ENCODE data around the gene LPIN2.

Gene LPIN2

DNA sequence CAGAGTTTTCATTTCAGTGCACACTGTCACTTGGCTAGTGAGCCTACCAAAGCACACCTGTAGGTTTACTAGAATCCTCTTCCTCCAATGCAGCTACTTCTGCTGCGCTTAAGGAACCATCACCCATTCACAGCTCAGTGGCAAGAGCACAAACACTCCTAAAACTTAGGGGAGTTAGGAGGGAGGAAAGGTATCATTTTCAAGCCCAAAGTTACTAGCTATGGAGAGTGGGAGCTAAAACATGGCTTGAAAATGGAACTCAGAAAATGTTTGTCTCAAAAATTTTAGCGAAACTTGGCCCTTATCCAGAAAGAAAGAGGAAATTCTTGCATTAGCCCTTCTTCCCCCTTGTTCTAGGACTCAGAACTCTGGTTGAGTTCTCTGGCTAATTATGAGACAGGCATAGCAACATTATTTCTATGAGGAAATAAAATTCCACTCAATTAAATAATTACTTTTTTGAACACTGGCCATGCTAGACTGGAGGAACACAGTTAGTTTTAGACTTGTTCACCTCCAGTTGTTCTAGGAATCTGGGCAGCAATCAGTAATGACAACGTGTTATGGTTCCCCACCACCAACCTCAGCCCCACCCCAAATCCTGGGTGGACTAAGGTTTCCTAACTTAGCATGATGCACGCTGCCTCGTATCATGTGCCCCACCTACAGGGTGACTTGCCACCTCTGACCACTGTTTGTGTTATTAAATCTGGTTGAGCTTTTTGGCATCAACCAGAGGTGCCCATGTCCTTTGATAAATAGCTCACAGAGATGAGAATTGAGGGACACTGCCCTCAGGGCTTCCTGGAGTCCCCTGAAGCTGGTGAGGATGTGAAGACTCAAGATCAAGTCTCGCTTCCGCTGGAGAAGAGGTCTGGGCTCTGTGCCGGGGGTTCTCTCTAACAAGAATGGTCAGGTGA lies 32.8 kb downstream of the LPIN2 start:
- no peak for FAIRE-seq

DNA sequence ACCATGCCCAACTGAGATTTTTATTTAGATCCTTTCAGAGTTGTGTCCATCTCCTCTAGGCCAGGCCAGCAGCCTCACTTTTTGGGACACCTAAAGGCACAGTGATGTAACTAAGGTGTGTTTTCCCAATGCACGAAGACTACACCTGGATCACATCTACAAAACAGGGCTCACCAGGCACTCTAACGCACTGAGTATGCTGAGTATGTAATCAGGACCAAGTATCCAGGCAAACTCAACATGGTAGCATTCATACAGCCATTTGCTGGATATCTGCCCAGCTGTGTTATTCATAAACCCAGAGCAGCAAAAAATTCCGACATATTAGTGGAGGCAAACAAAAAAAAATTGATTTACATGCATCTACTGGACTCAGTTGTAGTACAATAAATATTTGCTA lies 33.8 kb downstream of the LPIN2 start:
- FAIRE-seq: no peak

DNA sequence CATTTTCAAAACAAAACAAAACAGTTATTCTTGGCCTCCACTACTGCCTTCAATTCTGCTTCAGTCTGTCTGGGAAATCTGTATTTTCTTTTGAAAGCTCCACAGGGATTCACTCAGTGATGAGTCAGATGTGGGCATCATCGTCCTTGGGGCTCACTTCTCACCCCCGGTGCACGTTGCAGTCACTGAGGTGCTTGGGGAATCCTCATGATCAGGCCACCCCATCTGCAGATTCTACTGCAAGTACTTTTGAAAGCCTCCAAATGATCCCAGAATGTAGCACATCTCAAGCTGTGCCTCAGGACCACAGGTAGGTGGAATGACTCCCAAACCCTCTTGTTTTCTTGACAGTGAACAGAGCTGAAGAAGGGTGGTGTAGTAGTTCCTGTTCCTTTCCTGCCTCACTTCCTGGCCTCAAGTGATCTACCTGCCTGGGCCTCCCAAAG lies 34.3 kb downstream of the LPIN2 start:
- no peak for FAIRE-seq

DNA sequence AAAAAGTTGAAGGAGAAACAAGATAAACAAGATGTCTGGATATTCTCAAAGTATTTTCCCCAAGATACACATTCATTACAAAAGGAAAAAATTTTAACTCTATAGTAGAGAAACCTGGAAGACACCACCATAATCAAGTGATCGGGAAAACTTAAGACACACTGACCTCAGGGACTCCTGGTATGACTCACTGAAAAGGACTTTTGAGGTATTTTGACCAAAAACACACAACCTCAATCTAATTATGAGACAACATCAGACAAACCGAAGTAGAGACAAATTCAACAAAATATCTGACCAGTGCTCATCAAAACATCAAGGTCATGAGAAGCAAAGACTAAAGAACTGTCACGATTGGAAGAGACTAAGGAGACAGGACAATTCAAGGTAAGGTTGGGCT lies 34.7 kb downstream of the LPIN2 start:
- no peak for FAIRE-seq

DNA sequence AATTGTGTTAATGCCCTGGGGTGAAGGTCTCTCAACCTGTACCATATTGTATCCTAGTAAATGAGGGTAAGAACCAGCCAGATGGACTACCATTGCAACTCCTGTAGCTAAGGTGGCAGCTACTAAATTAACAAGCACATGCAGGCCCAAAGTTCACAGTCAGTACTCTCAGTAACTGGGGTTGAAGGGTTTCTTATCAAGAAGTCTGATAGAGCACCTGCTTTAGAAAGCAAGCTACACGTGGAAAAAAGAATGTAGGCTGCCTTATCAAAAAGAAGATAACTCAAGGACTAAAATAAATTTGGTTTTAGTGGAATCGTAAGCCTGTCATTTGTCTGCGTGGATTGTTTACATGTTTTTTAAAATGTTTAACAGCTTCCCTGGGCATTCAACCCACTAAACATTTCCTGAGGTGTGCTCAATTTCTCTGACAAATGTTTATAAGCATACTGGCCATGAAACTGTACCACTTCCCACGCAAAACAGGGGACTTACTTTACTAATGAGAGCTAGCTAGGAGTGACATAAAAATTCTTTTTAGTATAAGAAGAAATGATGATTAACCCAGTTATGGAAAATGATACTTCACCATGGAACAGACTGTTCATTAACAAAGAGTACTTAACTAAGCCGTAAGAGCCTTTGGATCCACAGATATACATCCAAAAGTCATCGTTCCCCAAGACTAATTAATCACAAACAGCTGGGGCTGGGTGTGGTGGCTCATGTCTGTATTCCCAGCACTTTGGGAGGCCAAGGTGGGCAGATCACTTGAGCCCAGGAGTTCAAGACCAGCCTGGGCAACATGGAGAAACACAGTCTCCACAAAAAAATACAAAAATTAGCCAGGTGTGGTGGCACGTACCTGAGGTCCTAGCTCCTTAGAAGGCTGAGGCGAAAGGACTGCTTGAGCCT lies 36.5 kb downstream of the LPIN2 start:
- no peak for FAIRE-seq

DNA sequence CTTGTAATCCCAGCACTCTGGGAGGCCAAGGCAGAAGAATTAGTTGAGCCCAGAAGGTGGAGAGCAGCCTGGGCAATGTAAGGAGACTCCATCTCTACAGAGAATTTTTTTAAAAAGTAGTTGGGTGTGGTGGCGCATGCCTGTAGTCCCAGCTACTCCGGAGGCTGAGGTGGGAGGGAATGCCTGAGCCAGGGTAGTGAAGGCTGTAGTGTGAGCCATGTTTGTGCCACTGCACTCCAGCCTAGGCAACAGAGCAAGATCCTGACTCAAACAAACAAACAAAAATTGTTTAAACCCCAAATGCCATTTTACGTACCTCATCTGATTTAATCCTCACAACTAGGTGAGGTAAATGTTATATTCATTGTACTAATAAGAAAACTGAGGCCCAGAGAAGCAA lies 38.2 kb downstream of the LPIN2 start:
- no peak for FAIRE-seq

DNA sequence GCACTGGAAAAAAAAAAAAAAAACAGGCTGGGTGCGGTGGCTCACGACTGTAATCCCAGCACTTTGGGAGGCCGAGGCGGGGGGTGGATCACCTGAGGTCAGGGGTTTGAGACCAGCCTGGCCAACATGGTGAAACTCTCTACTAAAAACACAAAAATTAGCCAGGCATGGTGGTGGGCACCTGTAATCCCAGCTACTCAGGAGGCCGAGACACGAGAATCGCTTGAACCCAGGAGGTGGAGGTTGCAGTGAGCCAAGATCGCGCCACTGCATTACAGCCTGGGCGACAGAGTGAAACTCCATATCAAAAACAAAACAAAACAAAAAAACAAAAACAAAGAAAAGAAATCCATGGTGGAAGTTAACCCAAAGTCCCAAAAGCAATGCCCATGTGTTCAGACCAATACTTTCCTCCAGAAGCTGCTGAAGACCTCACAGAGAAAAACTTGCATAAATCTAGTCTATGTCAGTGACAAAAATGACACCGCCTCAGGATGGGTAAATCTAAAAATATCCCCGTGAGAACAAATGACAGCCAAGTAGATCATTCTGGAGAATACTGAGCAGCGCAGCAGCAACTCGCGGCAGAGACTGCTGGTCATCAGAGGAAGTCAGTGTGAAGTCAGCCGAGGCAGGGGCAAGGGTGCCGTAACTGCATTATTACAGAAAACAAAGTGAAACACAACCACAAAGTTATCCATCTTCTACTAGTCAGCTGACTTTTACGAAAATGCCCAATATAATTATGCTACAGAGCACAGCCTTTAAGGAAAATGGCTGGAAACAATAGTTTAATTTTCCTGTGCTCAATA lies 41.0 kb downstream of the LPIN2 start:
- FAIRE-seq: no peak

DNA sequence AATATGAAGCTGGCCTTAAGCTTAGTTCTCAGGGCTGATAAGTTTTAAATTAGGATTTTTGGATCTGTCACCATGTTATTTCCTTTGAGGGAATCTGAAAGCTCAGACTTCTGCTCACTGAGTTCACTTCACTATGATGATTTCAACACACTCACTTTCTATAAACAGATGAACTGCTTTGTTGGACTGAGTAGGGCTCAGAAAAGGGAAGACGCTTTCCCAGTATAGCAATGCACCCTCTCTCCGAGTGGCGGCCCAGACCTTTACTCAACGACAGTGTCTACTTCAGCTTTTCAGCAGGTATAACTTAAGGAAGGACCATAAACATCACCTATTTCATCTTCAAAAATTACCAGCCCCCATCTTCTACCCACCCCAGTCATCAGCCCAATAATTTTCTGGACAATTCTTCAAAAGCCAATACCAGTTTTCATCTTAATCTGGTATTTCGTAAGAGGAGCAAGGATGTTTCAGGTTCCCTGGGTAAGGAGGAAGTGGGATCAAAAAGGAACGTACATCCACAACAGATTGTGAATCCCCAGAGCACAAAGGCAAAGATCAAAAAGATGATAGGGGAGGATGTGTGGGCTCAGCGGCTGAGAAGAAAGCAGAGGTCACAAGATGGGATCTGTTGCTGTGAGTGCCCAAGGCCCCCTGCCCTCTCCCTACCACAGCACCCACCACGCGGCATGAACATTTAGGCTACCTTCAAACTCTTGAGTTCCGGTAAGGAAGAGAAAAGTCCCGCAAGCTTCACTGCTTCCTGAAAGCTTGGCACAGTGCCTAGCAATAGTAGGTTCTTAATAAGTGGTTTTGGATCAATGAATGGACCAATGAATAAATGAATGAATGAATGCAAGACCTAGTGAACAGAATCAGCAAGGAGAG lies 41.9 kb downstream of the LPIN2 start:
- FAIRE-seq: no peak

DNA sequence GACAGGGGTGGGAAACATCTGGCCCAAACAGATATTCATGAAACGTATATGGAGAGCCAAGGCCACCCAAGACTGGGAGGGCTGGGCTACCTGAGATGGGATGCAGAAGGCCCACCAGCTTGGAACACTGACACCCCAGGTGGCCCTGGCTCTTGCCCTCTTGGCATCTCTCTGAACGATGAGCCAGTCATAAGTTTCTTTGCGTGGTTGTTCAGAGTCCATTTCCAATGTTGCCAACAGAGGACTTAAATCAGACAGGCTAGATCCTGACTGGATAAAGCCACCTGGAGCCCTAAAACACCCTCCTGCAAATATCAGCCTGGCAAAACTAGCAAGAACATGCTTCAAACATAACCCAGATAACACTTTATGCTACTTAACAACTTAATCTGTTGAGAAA lies 42.6 kb downstream of the LPIN2 start:
- no peak for FAIRE-seq

DNA sequence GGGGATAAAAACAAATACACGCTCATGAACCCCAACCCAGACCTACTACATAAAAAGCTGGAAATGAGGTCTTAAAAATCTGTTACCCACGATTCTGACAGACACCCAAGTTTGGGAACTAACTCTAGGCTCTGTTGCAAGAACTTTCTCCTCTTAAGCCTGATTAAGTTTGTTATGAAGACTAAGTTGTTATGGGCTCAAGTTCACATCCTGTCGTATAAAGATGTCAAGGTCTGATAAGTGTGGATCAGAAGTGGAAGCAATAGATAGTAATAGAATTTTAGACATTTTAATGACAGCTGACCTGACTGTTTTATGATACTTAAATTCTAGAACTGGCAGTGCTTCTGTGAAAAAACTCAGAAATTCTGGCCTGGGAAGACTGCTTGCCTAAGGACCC lies 43.2 kb downstream of the LPIN2 start:
- FAIRE-seq: no peak

DNA sequence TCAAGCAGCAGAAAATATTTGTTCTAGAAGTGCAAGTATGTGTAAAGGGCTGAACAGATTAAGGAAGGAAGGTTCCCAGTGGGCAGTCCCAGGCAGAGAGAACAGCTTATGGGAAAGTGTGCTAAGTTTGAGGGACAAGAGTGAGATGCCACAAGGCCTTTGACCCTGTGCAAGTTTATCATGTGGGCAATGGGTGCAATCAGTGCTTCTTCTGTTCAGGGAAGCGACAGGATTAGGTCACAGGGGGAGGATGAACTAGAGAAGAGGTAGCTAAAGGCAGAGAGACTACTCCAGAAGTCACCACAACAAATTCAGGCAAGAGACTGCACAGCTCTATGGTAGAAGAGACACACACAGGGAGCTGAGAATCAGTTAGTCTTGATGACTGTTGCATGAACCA lies 44.3 kb downstream of the LPIN2 start:
- no peak for FAIRE-seq

DNA sequence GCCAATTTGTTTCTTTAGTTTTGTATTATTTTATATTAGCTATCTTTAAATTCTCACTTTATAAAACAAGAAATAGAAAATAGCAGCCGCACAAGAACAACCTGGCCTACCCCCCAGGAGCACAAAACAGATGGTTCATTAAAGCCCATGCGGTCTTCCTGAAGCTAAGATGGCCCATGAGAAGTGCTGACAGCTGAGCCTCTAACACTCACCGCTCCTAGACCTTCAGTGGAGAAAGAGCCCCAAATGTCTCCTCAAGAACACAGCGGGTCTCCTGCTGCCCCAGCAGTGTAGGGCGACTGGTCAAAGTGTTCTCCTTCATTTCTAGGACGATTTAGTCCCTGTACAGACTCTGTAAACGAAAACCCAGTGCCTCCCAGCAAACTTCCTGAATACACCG lies 45.1 kb downstream of the LPIN2 start:
- no peak for FAIRE-seq

DNA sequence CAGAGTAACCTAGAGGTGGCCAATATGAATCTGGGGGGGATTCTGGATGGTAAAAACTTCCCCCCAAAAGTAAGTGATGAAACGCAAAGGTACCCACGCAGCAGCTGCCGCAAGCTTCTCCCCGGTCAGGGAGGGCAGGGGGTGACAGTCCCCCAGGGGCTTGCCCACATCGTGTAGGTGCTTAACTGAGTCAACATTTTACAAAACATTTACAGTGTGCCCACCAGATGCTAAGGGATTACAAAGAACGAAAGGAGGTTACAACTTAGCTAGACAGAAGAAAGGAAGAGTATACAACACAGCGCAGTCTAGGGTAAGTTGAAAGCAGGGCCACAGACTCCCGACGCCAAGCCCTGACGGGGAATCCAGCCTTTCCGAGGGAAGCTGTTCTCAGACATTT lies 45.6 kb downstream of the LPIN2 start:
- FAIRE-seq: no peak

DNA sequence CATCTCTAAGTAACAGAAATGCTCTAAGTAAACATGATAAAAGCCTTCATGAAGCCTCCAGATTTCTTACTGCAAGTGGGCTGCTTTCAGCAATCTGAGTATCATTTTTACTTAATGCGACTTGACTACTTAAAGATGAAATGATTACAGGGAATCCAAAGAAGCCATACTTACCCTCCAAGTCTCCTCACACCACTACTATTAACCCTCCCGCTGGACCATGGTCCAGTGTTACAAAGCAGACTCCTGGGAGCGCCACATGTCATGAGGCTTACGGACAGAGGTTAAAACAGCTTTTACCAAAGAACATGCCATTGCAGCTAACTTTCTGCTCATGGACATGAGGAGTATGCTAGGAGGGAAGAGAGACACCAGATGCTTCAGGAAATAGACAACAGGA lies 46.4 kb downstream of the LPIN2 start:
- no peak for FAIRE-seq

DNA sequence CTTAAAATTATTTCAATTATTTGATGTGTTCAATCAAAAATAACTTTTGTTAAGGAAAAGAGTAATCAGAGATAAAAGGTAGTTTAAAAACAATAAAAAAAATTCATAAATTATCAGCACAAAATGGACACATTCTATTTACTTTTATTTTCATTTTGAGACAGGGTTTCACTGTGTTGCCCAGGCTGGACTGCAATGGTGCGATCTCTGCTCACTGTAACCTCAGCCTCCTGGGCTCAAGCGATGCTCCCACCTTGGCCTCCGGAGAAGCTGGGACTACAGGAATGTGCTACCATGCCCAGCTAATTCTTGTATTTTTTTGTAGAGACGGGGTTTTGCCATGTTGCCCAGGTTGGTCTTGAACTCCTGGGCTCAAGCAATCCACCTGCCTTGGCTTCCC lies 47.1 kb downstream of the LPIN2 start:
- FAIRE-seq: no peak

DNA sequence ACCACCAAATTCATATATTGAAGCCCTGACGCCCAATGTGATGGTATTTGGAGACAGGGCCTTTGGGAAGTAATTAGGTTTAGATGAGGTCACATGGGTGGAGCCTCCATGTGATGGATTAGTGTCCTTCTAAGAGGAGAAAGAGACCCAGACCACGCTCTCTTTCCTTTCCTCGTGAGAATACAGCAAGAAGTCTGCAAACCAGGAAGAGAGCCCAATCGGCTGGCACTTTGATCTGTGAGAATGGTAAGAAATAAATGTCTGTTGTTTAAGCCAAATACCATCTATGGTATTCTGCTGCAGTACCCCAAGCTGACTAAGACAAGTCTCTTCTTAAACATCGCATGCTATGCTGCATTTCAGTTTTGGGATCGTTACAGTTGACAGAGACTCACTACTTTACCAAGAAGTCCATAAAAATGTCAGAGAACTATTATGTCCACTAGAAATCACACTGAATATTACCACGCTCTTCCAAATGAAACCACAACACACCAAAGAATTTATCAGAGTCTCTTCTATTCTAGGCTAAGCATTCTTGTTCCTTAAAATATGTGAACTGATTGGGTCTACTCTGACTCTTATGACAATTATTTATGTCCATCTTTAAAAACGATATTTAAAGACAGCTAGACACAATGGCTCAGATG lies 48.5 kb downstream of the LPIN2 start:
- no peak for FAIRE-seq

Measured in TTC549 (cell line).